Endothelial cell of umbilical vein (primary cell): Measurements from ENCODE around the gene CLSTN2. TPM values are rescaled to one million over a fixed set of nuclear protein-coding genes. Genes with fewer than 3 reads are reported as not detected.

ENCODE experiments used
- BruUV-seq: library from RNA; stranded (reverse); fragments of 400-500 nt; replicated peaks from 2 replicates; lab custom pipeline; 2021; lab: Mats Ljungman, UMichigan
- CTCF ChIA-PET: fragments of 300-600, 350-600 bp; sonication (Branson Sonifier 250); formaldehyde crosslinking; loops from one replicate; lab custom pipeline; 2021; ENCODE audit warnings: antibody characterized with exemption, inconsistent platforms; lab: Charles Lee
- POLR2A ChIA-PET: fragments of 300-600, 350-600 bp; sonication (Branson Sonifier 250); formaldehyde crosslinking; loops from one replicate; lab custom pipeline; 2021; ENCODE audit warnings: antibody characterized with exemption, inconsistent platforms; lab: Charles Lee
- DNase-seq: peaks from one replicate; pipeline ENCODE4 v3.0.0-alpha.2; 2011; ENCODE audit warnings: low read depth, low spot score
- FAIRE-seq: peaks from 2 replicates; lab custom pipeline; 2011; peaks lifted over from hg19 to GRCh38; lab: Jason Lieb, UNC
- H2AFZ ChIP-seq: 2 replicates; pipeline ENCODE4 v1.6.0; 2012; ENCODE audit warnings: low read depth, low read length, control low read depth, inconsistent platforms
- H3K27ac ChIP-seq: 2 replicates; pipeline ENCODE4 v1.5.1; 2011; ENCODE audit warnings: low read depth, mild to moderate bottlenecking, control low read depth, low read length, moderate library complexity; ENCODE audit not compliant: insufficient read depth
- H3K27me3 ChIP-seq, 2 experiments: 2 replicates each; pipeline versions ENCODE4 v1.6.0 to v1.6.1; 2011; ENCODE audit warnings: low read length in 2 of 2, mixed read lengths in 1 of 2; ENCODE audit not compliant: control insufficient read depth in 2 of 2, insufficient read depth in 2 of 2
- H3K36me3 ChIP-seq, 2 experiments: 2 replicates in 1 of 2; 3 replicates in 1 of 2; pipeline ENCODE4 v1.5.1; 2011; ENCODE audit warnings: low read length in 2 of 2, mild to moderate bottlenecking in 1 of 2, moderate library complexity in 1 of 2; ENCODE audit not compliant: control insufficient read depth in 2 of 2, insufficient read depth in 2 of 2; ENCODE audit errors: extremely low read depth in 1 of 2
- H3K4me1 ChIP-seq: 3 replicates; pipeline ENCODE4 v1.5.1; 2011; ENCODE audit warnings: mild to moderate bottlenecking, low read length; ENCODE audit not compliant: control insufficient read depth, insufficient read depth; ENCODE audit errors: extremely low read depth
- H3K4me2 ChIP-seq: 2 replicates; pipeline ENCODE4 v1.6.1; 2011; ENCODE audit warnings: low read length, control low read depth, mixed read lengths; ENCODE audit not compliant: insufficient read depth
- H3K4me3 ChIP-seq, 3 experiments: fragments of 200-600 bp in 1 of 3; sonication (generic), shearing (Covaris generic) in 1 of 3; replicated peaks in 1 of 3; 2 replicates each; pipeline ENCODE4 v1.5.1; 2011 to 2016; ENCODE audit warnings: control low read depth in 3 of 3, low read length in 3 of 3, mild to moderate bottlenecking in 2 of 3, inconsistent platforms in 1 of 3, low read depth in 1 of 3, moderate library complexity in 1 of 3; ENCODE audit not compliant: insufficient read depth in 1 of 3
- H3K79me2 ChIP-seq: 2 replicates; pipeline ENCODE4 v1.6.0; 2012; ENCODE audit warnings: low read length, inconsistent platforms; ENCODE audit not compliant: control insufficient read depth, insufficient read depth
- H3K9ac ChIP-seq: replicated peaks from 2 replicates; pipeline ENCODE3; 2011; ENCODE audit warnings: low read length, control low read depth; ENCODE audit not compliant: insufficient read depth; ENCODE audit errors: extremely low read depth
- H3K9me1 ChIP-seq: replicated peaks from 3 replicates; pipeline ENCODE4 v1.6.0; 2011; ENCODE audit warnings: mild to moderate bottlenecking, low read length; ENCODE audit not compliant: control insufficient read depth, insufficient read depth; ENCODE audit errors: extremely low read depth
- H3K9me3 ChIP-seq: replicated peaks from 2 replicates; pipeline ENCODE4 v1.5.1; 2012; ENCODE audit warnings: low read length, inconsistent platforms; ENCODE audit not compliant: control insufficient read depth, insufficient read depth
- H4K20me1 ChIP-seq: replicated peaks from 2 replicates; pipeline ENCODE3; 2011; ENCODE audit warnings: mild to moderate bottlenecking, low read length; ENCODE audit not compliant: control insufficient read depth, insufficient read depth; ENCODE audit errors: extremely low read depth
- EZH2 ChIP-seq: IDR thresholded peaks from 2 replicates; pipeline ENCODE4 v1.6.1; 2012; ENCODE audit warnings: borderline replicate concordance, low read depth, mild to moderate bottlenecking, moderate library complexity, low read length, inconsistent platforms; ENCODE audit not compliant: severe bottlenecking
- FOS ChIP-seq: IDR thresholded peaks from 2 replicates; pipeline ENCODE4 v1.6.1; 2011; ENCODE audit warnings: mild to moderate bottlenecking, low read length, moderate library complexity, borderline replicate concordance; ENCODE audit not compliant: insufficient read depth
- GATA2 ChIP-seq: IDR thresholded peaks from 2 replicates; pipeline ENCODE4 v1.7.0; 2011; ENCODE audit warnings: low read depth, mild to moderate bottlenecking, moderate library complexity, mixed read lengths, low read length; ENCODE audit not compliant: insufficient read length, insufficient read depth
- JUN ChIP-seq: IDR thresholded peaks from 2 replicates; pipeline ENCODE4 v1.6.1; 2011; ENCODE audit warnings: borderline replicate concordance, low read depth; ENCODE audit not compliant: insufficient read length, insufficient read depth
- MYC ChIP-seq: IDR thresholded peaks from one replicate; pipeline ENCODE4 v1.6.1; 2011; ENCODE audit warnings: mild to moderate bottlenecking, low read depth, low read length
- POLR2A ChIP-seq: IDR thresholded peaks from 2 replicates; pipeline ENCODE4 v1.6.1; 2012; ENCODE audit warnings: low read depth, mild to moderate bottlenecking, control low read depth, low read length
- POLR2AphosphoS5 ChIP-seq: IDR thresholded peaks from 2 replicates; pipeline ENCODE4 v1.6.1; 2012; ENCODE audit warnings: low read depth, mild to moderate bottlenecking, control low read depth, low read length, moderate library complexity; ENCODE audit not compliant: insufficient read depth
- dilution Hi-C: fragments of 300-500 bp; cut with MboI; formaldehyde crosslinking; loops from one replicate; pipeline ENCODE4 v1.15.0; 2019; ENCODE audit warnings: low sequenced_read_pairs; ENCODE audit not compliant: extremely low pct_ligation_motif_present
- intact Hi-C: fragments of 100-400 bp; cut with micrococcal nuclease; formaldehyde crosslinking; loops from one replicate; pipeline ENCODE4 v1.10.0; 2022
- polyA plus RNA-seq, 4 experiments: library from polyadenylated mRNA; depleted of rRNA in 3 of 4; stranded (reverse) in 3 of 4; unstranded in 1 of 4; fragments of >200 nt; gene quantifications; 2 replicates each; pipeline versions ENCODE4 v1.2.1 to v1.2.3, GENCODE V29; 2011 to 2012; ENCODE audit warnings: missing spikeins in 1 of 4
- total RNA-seq: library from RNA; stranded (reverse); gene quantifications from 2 replicates; pipeline ENCODE4 v1.2.3, GENCODE V29; 2021
- TF ChIP-seq, protein P1 (sequence below): IDR thresholded peaks from 2 replicates; pipeline ENCODE4 v1.6.1; 2011; ENCODE audit not compliant: insufficient read depth, insufficient read length
- TF ChIP-seq, protein P2 (sequence below), 2 donors: IDR thresholded peaks; 1 replicate in 1 of 2; 2 replicates in 1 of 2; pipeline ENCODE4 v1.5.1; 2011; ENCODE audit warnings: low read length in 2 of 2, mild to moderate bottlenecking in 2 of 2, moderate library complexity in 2 of 2, control low read depth in 1 of 2, inconsistent platforms in 1 of 2, low read depth in 1 of 2; ENCODE audit not compliant: insufficient read depth in 1 of 2; ENCODE audit errors: extremely low read depth in 1 of 2

Gene CLSTN2
- total and polyA plus RNA-seq, 2 donors (not counting 3 experiments of a cell fraction or from before 2014, with no cell fraction given): 0.26 to 0.38 TPM

DNA sequence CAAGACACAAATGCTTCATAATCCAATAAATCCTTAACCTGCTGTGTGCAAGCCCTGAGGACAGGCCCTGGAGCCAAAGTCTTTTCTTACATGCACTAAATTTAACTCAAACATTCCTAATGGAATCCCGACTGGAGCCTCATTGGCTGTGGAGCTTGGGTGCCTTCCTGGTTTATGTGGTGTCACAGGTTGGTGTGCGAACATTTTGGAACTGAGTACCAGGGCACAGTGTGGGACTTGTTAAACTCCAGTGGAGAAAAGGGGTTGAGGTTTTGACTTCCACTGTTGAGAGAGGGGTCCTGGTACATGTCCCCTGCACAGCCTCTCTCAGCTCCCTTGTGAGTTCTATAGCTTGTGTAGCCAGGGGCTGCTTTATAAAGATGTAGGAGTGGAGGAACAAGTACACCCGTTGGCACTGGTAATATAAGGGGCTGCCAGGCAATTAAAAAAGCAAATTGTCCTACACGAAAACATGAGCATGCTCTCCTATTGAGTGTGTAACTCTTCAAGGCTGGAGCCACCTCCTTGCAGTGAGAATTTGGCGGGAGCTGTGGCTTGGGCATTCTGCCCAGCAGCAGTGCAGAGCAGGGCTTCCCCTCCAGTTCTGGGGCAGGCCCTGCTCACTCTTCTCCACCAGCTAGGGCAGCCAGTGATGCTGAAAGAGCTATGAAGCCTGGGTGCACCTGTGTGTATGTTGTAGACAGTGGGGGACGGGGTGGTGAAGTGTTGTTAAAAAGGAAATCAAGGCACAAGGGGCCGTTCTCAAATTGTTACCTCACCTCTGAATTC, 218.1 kb downstream of the CLSTN2 start:
- H3K4me2 ChIP-seq: no peak overlapping the region
- H3K27ac ChIP-seq: no peak overlapping the region
- H4K20me1 ChIP-seq: no peaks in the 10 kb centered on the region
- intact Hi-C loops: no loop called here
- H2AFZ ChIP-seq: no peak overlapping the region
- H3K27me3 ChIP-seq: no peaks in the 10 kb centered on the region
- FAIRE-seq: no peak
- no peak for DNase-seq
- H3K79me2 ChIP-seq: no peaks in the 10 kb centered on the region
- no TSS peak for BruUV-seq
- H3K4me3 ChIP-seq: no peak overlapping the region
- ChIA-PET POLR2A (no interaction called here), CTCF (interaction anchor here (0.7 kb wide), 1 partner anchor 183 kb away, joined by 3 read pairs; no protein-coding TSS in a partner anchor)
- no peak overlapping the region for H3K9ac ChIP-seq
- no peak for TF ChIP-seq POLR2AphosphoS5
- H3K4me1 ChIP-seq: no peaks in the 10 kb centered on the region
- no peaks in the 10 kb centered on the region for H3K9me3 ChIP-seq
- H3K9me1 ChIP-seq: no peaks in the 10 kb centered on the region
- dilution Hi-C loops: no loop called here
- H3K36me3 ChIP-seq: no peaks in the 10 kb centered on the region

DNA sequence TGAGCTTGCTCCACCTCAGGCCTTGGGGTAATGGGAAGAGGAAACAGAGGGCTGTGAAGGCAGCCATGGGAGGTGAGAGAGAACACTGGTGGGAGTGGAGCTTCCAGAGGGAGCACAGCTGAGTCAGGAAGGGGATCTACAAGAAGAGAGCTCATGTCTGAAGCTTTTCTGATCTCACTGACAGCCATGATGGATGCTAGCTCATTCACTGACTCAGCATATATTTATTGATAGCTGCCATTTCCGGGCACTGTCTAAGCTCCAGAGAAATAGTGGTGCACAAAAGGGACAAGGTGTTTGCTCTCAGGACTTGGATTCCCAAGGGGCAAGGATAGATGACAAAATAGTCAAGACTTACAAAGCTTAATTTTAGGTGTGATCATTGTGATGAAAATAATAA, 218.8 kb downstream of the CLSTN2 start:
- Histone ChIP-seq H3K27me3 (no peaks in the 10 kb centered on the region), H3K4me2 (no peak overlapping the region), H3K9me1 (no peaks in the 10 kb centered on the region), H3K9me3 (no peaks in the 10 kb centered on the region), H3K9ac (no peak overlapping the region), H3K79me2 (no peaks in the 10 kb centered on the region), H3K4me1 (no peaks in the 10 kb centered on the region), H2AFZ (no peak overlapping the region), H3K4me3 (no peak overlapping the region), H3K36me3 (no peaks in the 10 kb centered on the region), H4K20me1 (no peaks in the 10 kb centered on the region), H3K27ac (no peak overlapping the region)
- dilution Hi-C loops (no loop called here), intact Hi-C loops (no loop called here)
- TF ChIP-seq EZH2 (no peak), JUN (no peak), FOS (no peak), POLR2AphosphoS5 (no peak), POLR2A (no peak), GATA2 (no peak), MYC (no peak)
- TF ChIP-seq, protein P1, sequence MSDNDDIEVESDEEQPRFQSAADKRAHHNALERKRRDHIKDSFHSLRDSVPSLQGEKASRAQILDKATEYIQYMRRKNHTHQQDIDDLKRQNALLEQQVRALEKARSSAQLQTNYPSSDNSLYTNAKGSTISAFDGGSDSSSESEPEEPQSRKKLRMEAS: no peak
- TF ChIP-seq, protein P2, sequence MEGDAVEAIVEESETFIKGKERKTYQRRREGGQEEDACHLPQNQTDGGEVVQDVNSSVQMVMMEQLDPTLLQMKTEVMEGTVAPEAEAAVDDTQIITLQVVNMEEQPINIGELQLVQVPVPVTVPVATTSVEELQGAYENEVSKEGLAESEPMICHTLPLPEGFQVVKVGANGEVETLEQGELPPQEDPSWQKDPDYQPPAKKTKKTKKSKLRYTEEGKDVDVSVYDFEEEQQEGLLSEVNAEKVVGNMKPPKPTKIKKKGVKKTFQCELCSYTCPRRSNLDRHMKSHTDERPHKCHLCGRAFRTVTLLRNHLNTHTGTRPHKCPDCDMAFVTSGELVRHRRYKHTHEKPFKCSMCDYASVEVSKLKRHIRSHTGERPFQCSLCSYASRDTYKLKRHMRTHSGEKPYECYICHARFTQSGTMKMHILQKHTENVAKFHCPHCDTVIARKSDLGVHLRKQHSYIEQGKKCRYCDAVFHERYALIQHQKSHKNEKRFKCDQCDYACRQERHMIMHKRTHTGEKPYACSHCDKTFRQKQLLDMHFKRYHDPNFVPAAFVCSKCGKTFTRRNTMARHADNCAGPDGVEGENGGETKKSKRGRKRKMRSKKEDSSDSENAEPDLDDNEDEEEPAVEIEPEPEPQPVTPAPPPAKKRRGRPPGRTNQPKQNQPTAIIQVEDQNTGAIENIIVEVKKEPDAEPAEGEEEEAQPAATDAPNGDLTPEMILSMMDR (IDR thresholded peaks at IDR 0.05; ENCODE audit: extremely low read depth in 1 of 2, insufficient read depth in 1 of 2, low read depth in 1 of 2, low read length in 2 of 2): no peak
- FAIRE-seq (no peak), DNase-seq (no peak)
- ChIA-PET CTCF (interaction anchor here (0.7 kb wide), 1 partner anchor 183 kb away, joined by 3 read pairs; no protein-coding TSS in a partner anchor), POLR2A (no interaction called here)
- BruUV-seq: no TSS peak
